Activated gamma-delta T cell (primary cell): Measurements from ENCODE around the gene DNM3.

Source experiments
- DNase-seq: peaks from one replicate; lab custom pipeline; 2025; lab: John Stamatoyannopoulos, UW

DNM3 gene

GRCh38 chr1:171817511-171818265 is 23.6 kb upstream of the DNM3 start:
- no peak for DNase-seq

- no peak for DNase-seq
Measured at GRCh38 chr1:171819946-171820345, 21.4 kb upstream of the DNM3 start.

- no peak for DNase-seq
Measured at GRCh38 chr1:171826973-171827372, 14.3 kb upstream of the DNM3 start.

- DNase-seq: no peak
Measured at GRCh38 chr1:171828794-171829193, 12.5 kb upstream of the DNM3 start.

- no peak for DNase-seq
Measured at GRCh38 chr1:171833091-171833825, 8.0 kb upstream of the DNM3 start.

- DNase-seq: no peak
Measured at GRCh38 chr1:171834821-171835220, 6.5 kb upstream of the DNM3 start.

- no peak for DNase-seq
Measured at GRCh38 chr1:171835891-171836290, 5.4 kb upstream of the DNM3 start.

- DNase-seq: no peak
Measured at GRCh38 chr1:171841931-171842761, 848 bp downstream of the DNM3 start.

- no peak for DNase-seq
Measured at GRCh38 chr1:171844381-171844780, 3.1 kb downstream of the DNM3 start.

- no peak for DNase-seq
Measured at GRCh38 chr1:171845998-171846397, 4.7 kb downstream of the DNM3 start.

- DNase-seq: no peak
Measured at GRCh38 chr1:171849245-171849898, 8.1 kb downstream of the DNM3 start.

- DNase-seq: no peak
Measured at GRCh38 chr1:171850651-171851350, 9.5 kb downstream of the DNM3 start.

GRCh38 chr1:171852272-171852671 is 11.0 kb downstream of the DNM3 start:
- no peak for DNase-seq

GRCh38 chr1:171855381-171855780 is 14.1 kb downstream of the DNM3 start:
- DNase-seq: no peak

GRCh38 chr1:171858696-171859095 is 17.4 kb downstream of the DNM3 start:
- no peak for DNase-seq

GRCh38 chr1:171860696-171861095 is 19.4 kb downstream of the DNM3 start:
- no peak for DNase-seq

- no peak for DNase-seq
Measured at GRCh38 chr1:171863531-171863930, 22.2 kb downstream of the DNM3 start.

GRCh38 chr1:171864308-171864707 is 23.0 kb downstream of the DNM3 start:
- no peak for DNase-seq

GRCh38 chr1:171865106-171865505 is 23.8 kb downstream of the DNM3 start:
- DNase-seq: no peak

- no peak for DNase-seq
Measured at GRCh38 chr1:171867236-171867635, 25.9 kb downstream of the DNM3 start.

GRCh38 chr1:171868217-171868803 is 27.0 kb downstream of the DNM3 start:
- no peak for DNase-seq
